A673 (cell line): ENCODE data around the gene CUL9. TPM values are rescaled to one million over a fixed set of nuclear protein-coding genes. Genes with fewer than 3 reads are reported as not detected.

Experiments
- BruUV-seq: library from RNA; stranded (reverse); fragments of 400-500 nt; replicated peaks from 2 replicates; lab custom pipeline; 2021; lab: Mats Ljungman, UMichigan
- CTCF ChIA-PET: fragments of 300-600 bp; sonication (Branson Sonifier 250); formaldehyde crosslinking; loops from one replicate; lab custom pipeline; 2022; ENCODE audit warnings: antibody characterized with exemption; lab: Charles Lee
- POLR2A ChIA-PET: fragments of 300-600 bp; sonication (Branson Sonifier 250); formaldehyde crosslinking; loops from one replicate; lab custom pipeline; 2022; ENCODE audit warnings: antibody characterized with exemption; ENCODE audit not compliant: low non-redundant PET; lab: Charles Lee
- DNase-seq: peaks from one replicate; pipeline ENCODE4 v3.0.0-alpha.2; 2015; ENCODE audit warnings: low spot score
- H3K27ac ChIP-seq: fragments of 200-600 bp; sonication (generic); 2 replicates; pipeline ENCODE4 v1.5.1; 2016; ENCODE audit warnings: mixed run types, low read depth, mild to moderate bottlenecking, mixed read lengths, antibody characterized with exemption, low read length; ENCODE audit not compliant: poor library complexity, severe bottlenecking
- H3K27me3 ChIP-seq: fragments of 200-600 bp; sonication (generic); replicated peaks from 2 replicates; pipeline ENCODE4 v1.6.1; 2017; ENCODE audit warnings: mixed run types, low read depth, mild to moderate bottlenecking, mixed read lengths, antibody characterized with exemption, low read length; ENCODE audit not compliant: insufficient read depth, poor library complexity
- H3K36me3 ChIP-seq: fragments of 200-600 bp; sonication (generic); 2 replicates; pipeline ENCODE4 v1.6.1; 2016; ENCODE audit warnings: mixed run types, mild to moderate bottlenecking, mixed read lengths, antibody characterized with exemption, low read length; ENCODE audit not compliant: insufficient read depth, poor library complexity, severe bottlenecking
- H3K4me1 ChIP-seq: fragments of 200-600 bp; sonication (generic); 2 replicates; pipeline ENCODE4 v1.6.1; 2017; ENCODE audit warnings: mixed run types, mild to moderate bottlenecking, mixed read lengths, antibody characterized with exemption, low read length; ENCODE audit not compliant: insufficient read depth, poor library complexity, severe bottlenecking
- H3K4me3 ChIP-seq: fragments of 200-600 bp; sonication (generic); 2 replicates; pipeline ENCODE4 v1.5.1; 2016; ENCODE audit warnings: low read depth, mixed run types, mild to moderate bottlenecking, mixed read lengths, low read length; ENCODE audit not compliant: poor library complexity, severe bottlenecking
- H3K9me3 ChIP-seq: fragments of 200-600 bp; sonication (generic); 2 replicates; pipeline ENCODE4 v1.6.1; 2016; ENCODE audit warnings: mixed run types, low read depth, mild to moderate bottlenecking, mixed read lengths, antibody characterized with exemption, low read length; ENCODE audit not compliant: poor library complexity, severe bottlenecking
- CTCF ChIP-seq: fragments of 300-800, 200-600 bp; sonication (generic); conservative IDR thresholded peaks from 2 replicates; pipeline ENCODE4 v1.5.1; 2017; ENCODE audit warnings: low read depth, mild to moderate bottlenecking, antibody characterized with exemption, low read length, moderate library complexity, mixed read lengths
- EZH2 ChIP-seq: fragments of 200-600 bp; sonication (generic); IDR thresholded peaks from 2 replicates; pipeline ENCODE4 v1.6.1; 2017; ENCODE audit warnings: borderline replicate concordance, low read depth, mild to moderate bottlenecking, mixed read lengths, antibody characterized with exemption, low read length; ENCODE audit not compliant: poor library complexity, severe bottlenecking
- intact Hi-C: fragments of 100-400 bp; cut with micrococcal nuclease; formaldehyde crosslinking; loops from one replicate; pipeline ENCODE4 v1.10.0; 2022; ENCODE audit not compliant: unreplicated experiment
- total RNA-seq: library from RNA; stranded (reverse); gene quantifications from 2 replicates; pipeline ENCODE4 v1.2.3, GENCODE V29; 2021

CUL9 gene
- total RNA-seq, 1 experiment from 2014 or later: 38.7 TPM

GRCh38 chr6:43202451-43202850 lies 20.5 kb downstream of the CUL9 start:
- no peak overlapping the region for H3K4me3 ChIP-seq
- TF ChIP-seq CTCF (no peak), EZH2 (no peak)
- CTCF ChIA-PET: interaction anchor here (0.5 kb wide), 1 partner anchor 167 kb away, joined by 3 read pairs; the partner anchor contains the start of gene ZNF318
- no peak for DNase-seq
- H3K36me3 ChIP-seq: no peaks in the 10 kb centered on the region
- H3K27me3 ChIP-seq: no peaks in the 10 kb centered on the region
- POLR2A ChIA-PET: no interaction called here
- H3K27ac ChIP-seq: no peak overlapping the region
- no TSS peak for BruUV-seq
- H3K4me1 ChIP-seq: no peaks in the 10 kb centered on the region
- no peaks in the 10 kb centered on the region for H3K9me3 ChIP-seq
- intact Hi-C loops: no loop called here

GRCh38 chr6:43203029-43203717 lies 21.2 kb downstream of the CUL9 start:
- no peak for DNase-seq
- no peaks in the 10 kb centered on the region for H3K4me1 ChIP-seq
- no peaks in the 10 kb centered on the region for H3K27me3 ChIP-seq
- H3K9me3 ChIP-seq: no peaks in the 10 kb centered on the region
- no peak overlapping the region for H3K4me3 ChIP-seq
- TF ChIP-seq CTCF: no peak
- TF ChIP-seq EZH2: no peak
- no TSS peak for BruUV-seq
- ChIA-PET POLR2A (no interaction called here), CTCF (interaction anchor here (0.5 kb wide), 1 partner anchor 166 kb away, joined by 3 read pairs; the partner anchor contains the start of gene ZNF318)
- H3K27ac ChIP-seq: no peak overlapping the region
- H3K36me3 ChIP-seq: no peaks in the 10 kb centered on the region
- intact Hi-C loops: no loop called here

GRCh38 chr6:43203718-43204095 lies 21.7 kb downstream of the CUL9 start:
- H3K27ac ChIP-seq: no peak overlapping the region
- no TSS peak for BruUV-seq
- H3K4me1 ChIP-seq: no peaks in the 10 kb centered on the region
- CTCF ChIA-PET: no interaction called here
- intact Hi-C loops: no loop called here
- TF ChIP-seq EZH2 (no peak), CTCF (no peak)
- H3K36me3 ChIP-seq: no peaks in the 10 kb centered on the region
- no peaks in the 10 kb centered on the region for H3K27me3 ChIP-seq
- H3K9me3 ChIP-seq: no peaks in the 10 kb centered on the region
- no peak overlapping the region for H3K4me3 ChIP-seq
- DNase-seq: no peak
- POLR2A ChIA-PET: no interaction called here
